Heart right ventricle (tissue), 16 donors: Measurements from ENCODE around the gene DGKZ. TPM values are rescaled to one million over a fixed set of nuclear protein-coding genes. Genes with fewer than 3 reads are reported as not detected.

ENCODE experiments used
- ATAC-seq, 8 donors: fragments of 200-7000 bp; cut with Tn5 transposase; one replicate each; pipeline ENCODE4 v1.9.1; 2020; ENCODE audit warnings: mild to moderate bottlenecking in 8 of 8, moderate library complexity in 8 of 8, moderate number of reproducible peaks in 1 of 8
- DNase-seq, 2 donors: peaks; one replicate each; pipeline ENCODE4 v3.0.0-alpha.2; 2020
- H3K27ac ChIP-seq, 10 donors: fragments of 200-600 bp; sonication (generic) in 2 of 10; one replicate each; pipeline versions ENCODE4 v1.5.0 to v1.8.0; 2020 to 2022; ENCODE audit warnings: mild to moderate bottlenecking in 3 of 10
- H3K27me3 ChIP-seq, 7 donors: fragments of 200-600 bp; one replicate each; pipeline ENCODE4 v1.8.0; 2021 to 2022; ENCODE audit warnings: mild to moderate bottlenecking in 2 of 7
- H3K36me3 ChIP-seq, 9 donors: fragments of 200-600 bp; sonication (generic) in 1 of 9; one replicate each; pipeline versions ENCODE4 v1.5.0 to v1.8.0; 2020 to 2022; ENCODE audit warnings: mild to moderate bottlenecking in 2 of 9
- H3K4me1 ChIP-seq, 9 donors: fragments of 200-600 bp; sonication (generic) in 1 of 9; one replicate each; pipeline versions ENCODE4 v1.5.0 to v1.8.0; 2020 to 2022; ENCODE audit warnings: mild to moderate bottlenecking in 4 of 9
- H3K4me3 ChIP-seq, 10 donors: fragments of 200-600 bp; sonication (generic) in 2 of 10; one replicate each; pipeline versions ENCODE4 v1.5.0 to v1.8.0; 2020 to 2022; ENCODE audit warnings: mild to moderate bottlenecking in 7 of 10, moderate library complexity in 2 of 10
- H3K9me3 ChIP-seq, 11 donors: fragments of 200-600 bp in 10 of 11; sonication (generic) in 2 of 11; one replicate each; pipeline versions ENCODE4 v1.5.0 to v1.8.0; 2013 to 2022; ENCODE audit warnings: mild to moderate bottlenecking in 2 of 11, control low read depth in 1 of 11, moderate library complexity in 1 of 11
- WGBS, 2 donors: extraction: QIAGEN DNeasy Blood & Tissue Kit; methylation state at CpG; one replicate each; pipeline ENCODE4 v1.1.7; 2013; ENCODE audit warnings: inconsistent platforms in 1 of 2; 5-methylcytosine and 5-hydroxymethylcytosine counted together
- intact Hi-C, 10 donors: fragments of 100-400 bp; cut with DNase I; formaldehyde crosslinking; loops; one replicate each; pipeline versions ENCODE4 v1.11.1 to v1.14.2; 2022
- polyA plus RNA-seq, 2 donors: library from polyadenylated mRNA; stranded (reverse); fragments of 200-250 nt; gene quantifications; one replicate each; pipeline ENCODE4 v1.2.3, GENCODE V29; 2013
- total RNA-seq, 10 donors: library from RNA; stranded (reverse); fragmentation: NEBNext Ultra II Directional in 3 of 10; extraction: Animal tissue kit (Norgen Biotek cat#: 25700) in 3 of 10; gene quantifications; one replicate each; pipeline versions ENCODE4 v1.2.1 to v1.2.4, GENCODE V29; 2021 to 2023
- TF ChIP-seq, protein P1 (sequence below), 9 donors: fragments of 200-600 bp; sonication (generic) in 2 of 9; IDR thresholded peaks; one replicate each; pipeline versions ENCODE4 v1.5.0 to v1.8.0; 2021 to 2022; ENCODE audit warnings: antibody characterized with exemption in 9 of 9, mild to moderate bottlenecking in 5 of 9, moderate library complexity in 1 of 9
- donor health status: Arrhythmogenic right ventricular cardiomyopathy.
- donor health status: ischemic (EF 13 %, LVEDD 7.1; RV severe dilation, severe dysfunction).
- donor health status: healthy with polysubstance abuse.
- donor health status: DM: no; HTN: yes; CAD: no.
- donor health status: DM: no; HTN: no; CAD: no.
- donor health status: ischemic (EF 25% LVEDD 6.9; RV normal size, moderate dysfunction).
- donor health status: ischemic (EF 25% LVEDD 5.7; RV mildly dilated, moderate dysfunction).
- donor health status: healthy.
- donor health status: DM: yes; HTN: yes; CAD: no.
- donor health status: Ischemic cardiomyopathy.
- donor health status: ischemic (EF 35%, LVEDD 5.7; RV mildly dilated, moderate dysfunction).
- donor health status: nonischemic (EF 11% LVEDD 7.7; RV severe dilation, severe dysfunction).
- donor health status: DM: yes; HTN: yes; CAD: no.
- donor health status: PGD.
- donor health status: ischemic (EF 29% LVEDD 5.4; RV normal size, mild dysfunction).
- donor health status: nonischemic (EF 23%, LVEDD 6.1; RV moderate dilation, normal function).

The DGKZ gene
- total and polyA plus RNA-seq, 12 donors, result 31.9 to 107 (median 60.1) TPM

DNA sequence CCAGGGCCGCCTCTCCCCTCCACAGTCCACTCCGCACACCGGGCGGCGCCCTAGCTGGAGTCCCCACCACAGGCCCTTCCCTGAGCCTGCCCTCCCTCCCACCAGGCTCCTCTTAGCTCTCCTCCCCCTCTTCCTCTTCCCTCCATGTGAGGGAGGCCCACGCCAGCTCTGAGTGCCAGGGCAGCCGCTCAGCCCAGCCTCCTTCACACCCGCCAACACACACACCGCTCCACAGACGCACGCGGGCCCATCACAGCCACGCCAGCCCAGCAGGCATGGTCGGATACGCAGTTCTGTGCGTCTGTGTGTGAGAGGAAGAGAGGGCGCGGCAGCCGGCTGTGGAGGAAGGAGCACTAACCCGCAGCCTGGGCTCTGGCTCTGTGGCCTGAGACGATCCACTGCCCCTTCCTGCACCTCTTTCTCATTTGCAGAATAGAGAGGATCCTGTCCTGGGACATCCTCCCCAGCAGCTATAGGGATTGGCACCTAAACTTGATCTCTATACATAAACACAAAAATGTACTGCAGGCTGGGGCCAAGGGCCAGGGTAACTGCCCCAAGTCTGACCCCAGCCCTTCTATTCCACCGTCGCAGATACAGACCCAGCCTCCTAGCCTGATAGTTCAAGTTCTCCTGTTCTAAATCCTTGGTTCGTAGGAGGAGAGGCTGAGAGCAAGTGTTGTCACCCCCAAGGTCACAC lies 40.8 kb downstream of the DGKZ start:
- peaks cover 21 to 76% (median 49%) of the 10 kb centered on the region in 7 donors for H3K27me3 ChIP-seq
- no peak overlapping the region for H3K27ac ChIP-seq
- no peak for ATAC-seq
- peaks cover 18 to 49% (median 32%) of the 10 kb centered on the region in 9 donors for H3K4me1 ChIP-seq
- H3K36me3 ChIP-seq, result no peaks in the 10 kb centered on the region
- TF ChIP-seq, protein P1, sequence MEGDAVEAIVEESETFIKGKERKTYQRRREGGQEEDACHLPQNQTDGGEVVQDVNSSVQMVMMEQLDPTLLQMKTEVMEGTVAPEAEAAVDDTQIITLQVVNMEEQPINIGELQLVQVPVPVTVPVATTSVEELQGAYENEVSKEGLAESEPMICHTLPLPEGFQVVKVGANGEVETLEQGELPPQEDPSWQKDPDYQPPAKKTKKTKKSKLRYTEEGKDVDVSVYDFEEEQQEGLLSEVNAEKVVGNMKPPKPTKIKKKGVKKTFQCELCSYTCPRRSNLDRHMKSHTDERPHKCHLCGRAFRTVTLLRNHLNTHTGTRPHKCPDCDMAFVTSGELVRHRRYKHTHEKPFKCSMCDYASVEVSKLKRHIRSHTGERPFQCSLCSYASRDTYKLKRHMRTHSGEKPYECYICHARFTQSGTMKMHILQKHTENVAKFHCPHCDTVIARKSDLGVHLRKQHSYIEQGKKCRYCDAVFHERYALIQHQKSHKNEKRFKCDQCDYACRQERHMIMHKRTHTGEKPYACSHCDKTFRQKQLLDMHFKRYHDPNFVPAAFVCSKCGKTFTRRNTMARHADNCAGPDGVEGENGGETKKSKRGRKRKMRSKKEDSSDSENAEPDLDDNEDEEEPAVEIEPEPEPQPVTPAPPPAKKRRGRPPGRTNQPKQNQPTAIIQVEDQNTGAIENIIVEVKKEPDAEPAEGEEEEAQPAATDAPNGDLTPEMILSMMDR (IDR thresholded peaks at IDR 0.05), result no peak
- H3K9me3 ChIP-seq, result no peaks in the 10 kb centered on the region
- peak in 1 of 2 donors; percentile 17 for DNase-seq
- intact Hi-C loops, result loop anchor here in 8 of 10 donors (2.0 to 10.0 kb wide), 6 partner anchors 139 to 227 kb away; partner anchors contain the start of genes ATG13 (in 3 of the 8) and HARBI1 (in 3 of the 8)
- WGBS, 2 donors, result 33 to 35% methylated on average over 24 of the region's 24 CpGs
- H3K4me3 ChIP-seq, result no peak overlapping the region

DNA sequence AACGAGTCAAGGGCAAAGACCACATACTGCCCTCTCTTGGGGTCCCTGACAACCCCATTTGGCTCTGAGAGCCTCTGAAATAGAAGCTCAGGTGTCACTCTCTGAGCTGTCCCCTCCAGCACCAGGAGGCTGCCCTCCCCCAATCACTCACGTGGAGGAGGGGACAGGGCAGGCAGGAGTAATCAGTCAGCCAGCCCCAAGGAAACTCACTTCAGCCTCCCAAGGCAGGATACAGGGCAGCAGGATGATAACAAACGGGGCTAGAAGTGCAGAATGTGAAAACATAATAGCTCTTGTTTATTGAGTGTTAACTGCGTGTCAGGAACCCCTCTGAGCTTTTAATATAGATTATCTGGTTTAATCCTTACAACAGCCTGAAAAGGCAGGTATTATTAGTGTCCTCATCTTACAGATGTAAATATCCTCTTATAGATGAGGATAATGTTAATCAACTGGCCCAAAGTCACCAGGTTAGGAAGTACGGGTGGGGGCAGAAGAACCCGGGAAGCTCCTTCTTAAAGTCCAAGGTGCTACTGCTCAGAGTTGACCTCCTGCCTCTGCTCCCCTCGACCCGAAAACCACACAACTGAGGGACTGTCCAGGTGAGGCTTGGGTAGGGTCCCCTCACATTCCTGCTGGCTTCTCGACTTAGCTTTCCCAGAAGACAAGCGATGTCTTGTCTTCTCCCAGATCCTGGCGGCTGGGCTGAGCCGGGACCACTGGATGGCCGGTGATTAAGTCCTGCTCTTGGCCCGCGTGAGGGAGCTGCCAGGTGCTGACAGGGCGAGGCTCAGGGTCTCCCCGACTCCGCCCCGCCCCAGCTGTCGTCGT lies 41.6 kb downstream of the DGKZ start:
- intact Hi-C loops, result loop anchor here in 7 of 10 donors (1.0 to 10.0 kb wide), 6 partner anchors 138 to 226 kb away; partner anchors contain the start of genes ATG13 (in 3 of the 7) and HARBI1 (in 3 of the 7)
- Histone ChIP-seq H3K27me3 (peaks cover 21 to 72% (median 49%) of the 10 kb centered on the region in 7 donors), H3K4me3 (peak overlapping the region in 8 of 10 donors; percentile 32 to 59 (median 52))

DNA sequence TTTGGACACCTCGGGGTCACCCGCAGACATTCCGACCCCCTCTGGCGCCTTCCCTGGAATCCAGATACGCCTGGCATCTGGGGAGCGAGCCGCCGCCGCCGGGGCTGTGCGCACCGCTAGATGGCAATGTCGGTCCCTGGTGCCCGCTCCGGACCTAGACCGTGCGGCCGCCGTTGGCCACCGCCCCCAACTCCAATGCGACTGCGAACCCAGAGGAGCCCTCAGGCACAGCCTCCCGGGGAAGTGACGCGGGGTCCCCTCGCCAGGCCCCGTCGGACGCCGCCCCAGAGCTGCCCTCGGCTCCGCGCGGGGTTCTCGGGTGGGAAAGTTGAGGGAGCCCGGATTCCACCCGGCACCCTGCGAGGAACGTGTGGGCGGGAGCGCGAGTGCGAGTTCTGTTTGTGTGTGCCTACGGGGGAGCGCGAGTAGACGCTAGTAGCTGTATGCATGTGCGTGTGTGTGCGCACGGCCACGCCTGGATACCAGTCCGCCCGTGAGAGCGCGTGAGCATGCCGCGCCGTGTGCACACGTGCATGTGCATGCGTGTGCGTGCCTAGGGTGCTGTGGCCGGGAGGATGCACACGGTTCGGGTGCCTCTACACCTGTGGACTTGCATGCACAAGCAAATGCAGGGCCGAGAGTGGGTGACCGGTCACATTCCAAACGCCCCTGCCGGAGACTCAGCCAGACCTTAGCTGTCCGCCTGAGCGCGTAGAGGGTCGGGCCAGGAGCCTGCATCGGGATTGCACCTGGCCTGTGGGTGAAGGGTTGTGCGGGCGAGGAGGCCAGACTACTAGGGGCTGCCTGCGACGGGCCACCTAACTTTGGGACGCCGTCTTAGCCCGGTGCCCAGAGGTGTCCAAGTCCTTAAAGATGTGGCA lies 42.4 kb downstream of the DGKZ start:
- H3K4me3 ChIP-seq, result peak overlapping the region; percentile 16 to 59 (median 50)
- WGBS, 2 donors, result 3% methylated on average over 79 to 80 of the region's 80 CpGs
- TF ChIP-seq, protein P1 (IDR thresholded peaks at IDR 0.05), result peak; percentile 73 to 93 (median 89)
- no peak overlapping the region for H3K27ac ChIP-seq
- H3K36me3 ChIP-seq, result no peaks in the 10 kb centered on the region
- peak; percentile 61 to 83 (median 78) for ATAC-seq
- H3K9me3 ChIP-seq, result no peaks in the 10 kb centered on the region
- intact Hi-C loops, result loop anchor here in 9 of 10 donors (1.0 to 10.0 kb wide), 7 partner anchors 138 to 225 kb away; partner anchors contain the start of genes ATG13 (in 4 of the 9) and HARBI1 (in 4 of the 9)
- peaks cover 21 to 72% (median 49%) of the 10 kb centered on the region in 7 donors for H3K27me3 ChIP-seq
- peak; percentile 56 to 74 for DNase-seq
- peaks cover 19 to 50% (median 34%) of the 10 kb centered on the region in 9 donors for H3K4me1 ChIP-seq

More for the DNA sequence above, 41.6 kb downstream of the DGKZ start:
- ATAC-seq, result peak in 2 of 8 donors; percentile 2 to 7
- TF ChIP-seq, protein P1 (IDR thresholded peaks at IDR 0.05), result no peak
- H3K36me3 ChIP-seq, result no peaks in the 10 kb centered on the region
- no peak for DNase-seq
- H3K9me3 ChIP-seq, result no peaks in the 10 kb centered on the region
- H3K27ac ChIP-seq, result no peak overlapping the region
- peaks cover 19 to 50% (median 34%) of the 10 kb centered on the region in 9 donors for H3K4me1 ChIP-seq
- 8 to 11% methylated on average over 21 of the region's 21 CpGs for WGBS, 2 donors
